SK-N-SH (cell line): ENCODE data around the gene KRTAP5-11. TPM values are rescaled to one million over a fixed set of nuclear protein-coding genes. Genes with fewer than 3 reads are reported as not detected.
"Not testable (repeated sequence)": the region's sequence is repeated elsewhere in the genome, so short reads cannot be mapped to it uniquely, and the experiment has no call there.

ENCODE experiments used
- CTCF ChIA-PET: fragments of 300-600, 350-600 bp; formaldehyde crosslinking; extraction: SDS; loops from one replicate; lab custom pipeline; 2021; lab: Yijun Ruan, JAX
- POLR2A ChIA-PET: fragments of 350-600 bp; sonication (Branson Sonifier 250); formaldehyde crosslinking; extraction: SDS; loops from one replicate; lab custom pipeline; 2020; ENCODE audit warnings: antibody characterized with exemption, inconsistent platforms; lab: Yijun Ruan, JAX
- DNase-seq: peaks from one replicate; pipeline ENCODE4 v3.0.0; 2012
- H2AFZ ChIP-seq: fragments of 200-600 bp; sonication (generic); 2 replicates; pipeline ENCODE4 v1.8.1; 2016; ENCODE audit warnings: antibody characterized with exemption, mild to moderate bottlenecking, low read depth
- H3F3A ChIP-seq: fragments of 200-600 bp; sonication (generic); replicated peaks from 2 replicates; pipeline ENCODE3; 2016; ENCODE audit warnings: antibody characterized with exemption, mild to moderate bottlenecking; ENCODE audit not compliant: insufficient read depth
- H3K27ac ChIP-seq, 2 experiments: fragments of 200-500 bp in 1 of 2; fragments of 200-600 bp in 1 of 2; sonication (Bioruptor generic) in 1 of 2; sonication (generic), shearing (Covaris generic) in 1 of 2; 2 replicates each; pipeline versions ENCODE4 v1.5.1 to v1.6.1; 2014 to 2016; ENCODE audit warnings: low read depth in 2 of 2, inconsistent platforms in 1 of 2, low read length in 1 of 2, mild to moderate bottlenecking in 1 of 2, mixed read lengths in 1 of 2
- H3K27me3 ChIP-seq: fragments of 200-600 bp; sonication (generic), shearing (Covaris generic); 2 replicates; pipeline ENCODE4 v1.6.1; 2016; ENCODE audit warnings: mixed run types; ENCODE audit not compliant: insufficient read depth
- H3K36me3 ChIP-seq, 2 experiments: fragments of 200-500 bp in 1 of 2; fragments of 200-600 bp in 1 of 2; sonication (Bioruptor generic) in 1 of 2; sonication (generic) in 1 of 2; replicated peaks in 1 of 2; 2 replicates each; pipeline versions ENCODE3 to v1.5.1; 2014 to 2016; ENCODE audit warnings: low read length in 1 of 2, mild to moderate bottlenecking in 1 of 2; ENCODE audit not compliant: insufficient read depth in 2 of 2, control insufficient read depth in 1 of 2
- H3K4me1 ChIP-seq, 2 experiments: fragments of 200-500 bp in 1 of 2; fragments of 200-600 bp in 1 of 2; sonication (Bioruptor generic) in 1 of 2; sonication (generic), shearing (Covaris generic) in 1 of 2; 2 replicates each; pipeline versions ENCODE4 v1.5.1 to v1.6.1; 2014 to 2016; ENCODE audit warnings: low read depth in 1 of 2, low read length in 1 of 2, mixed run types in 1 of 2; ENCODE audit not compliant: insufficient read depth in 2 of 2, control insufficient read depth in 1 of 2
- H3K4me2 ChIP-seq: fragments of 200-600 bp; sonication (generic), shearing (Covaris generic); 2 replicates; pipeline ENCODE4 v1.6.1; 2017; ENCODE audit warnings: mixed run types
- H3K4me3 ChIP-seq, 2 experiments: fragments of 200-500 bp in 1 of 2; fragments of 200-600 bp in 1 of 2; sonication (Bioruptor generic) in 1 of 2; sonication (generic), shearing (Covaris generic) in 1 of 2; 2 replicates each; pipeline versions ENCODE4 v1.5.1 to v1.8.1; 2014 to 2016; ENCODE audit warnings: low read depth in 2 of 2, inconsistent platforms in 1 of 2, low read length in 1 of 2, mild to moderate bottlenecking in 1 of 2, mixed read lengths in 1 of 2, moderate library complexity in 1 of 2
- H3K79me2 ChIP-seq: fragments of 200-600 bp; sonication (generic); 2 replicates; pipeline ENCODE4 v1.8.1; 2017; ENCODE audit warnings: mild to moderate bottlenecking; ENCODE audit not compliant: insufficient read depth
- H3K9ac ChIP-seq: fragments of 200-600 bp; sonication (generic); 2 replicates; pipeline ENCODE4 v1.6.1; 2017; ENCODE audit warnings: mixed run types
- H3K9me2 ChIP-seq: fragments of 200-600 bp; sonication (generic); 2 replicates; pipeline ENCODE4 v1.6.1; 2017; ENCODE audit warnings: mixed run types
- H3K9me3 ChIP-seq: fragments of 200-600 bp; sonication (generic); 2 replicates; pipeline ENCODE4 v1.6.1; 2017; ENCODE audit warnings: mixed run types, mild to moderate bottlenecking, moderate library complexity
- H4K20me1 ChIP-seq: fragments of 200-600 bp; sonication (generic); 2 replicates; pipeline ENCODE4 v1.6.1; 2017; ENCODE audit warnings: mild to moderate bottlenecking, mixed run types; ENCODE audit not compliant: insufficient read depth
- WGBS: methylation state at CpG from one replicate; pipeline ENCODE4 v1.1.6; 2017; ENCODE audit warnings: low lambda C conversion rate; 5-methylcytosine and 5-hydroxymethylcytosine counted together
- polyA plus RNA-seq, 3 experiments: library from polyadenylated mRNA; depleted of rRNA; stranded (reverse); fragments of >200 nt; gene quantifications; 2 replicates each; pipeline ENCODE4 v1.2.3, GENCODE V29; 2012

The KRTAP5-11 gene
- polyA plus RNA-seq, 1 of the 3 experiments (the other 2 are of a cell fraction): not detected

DNA sequence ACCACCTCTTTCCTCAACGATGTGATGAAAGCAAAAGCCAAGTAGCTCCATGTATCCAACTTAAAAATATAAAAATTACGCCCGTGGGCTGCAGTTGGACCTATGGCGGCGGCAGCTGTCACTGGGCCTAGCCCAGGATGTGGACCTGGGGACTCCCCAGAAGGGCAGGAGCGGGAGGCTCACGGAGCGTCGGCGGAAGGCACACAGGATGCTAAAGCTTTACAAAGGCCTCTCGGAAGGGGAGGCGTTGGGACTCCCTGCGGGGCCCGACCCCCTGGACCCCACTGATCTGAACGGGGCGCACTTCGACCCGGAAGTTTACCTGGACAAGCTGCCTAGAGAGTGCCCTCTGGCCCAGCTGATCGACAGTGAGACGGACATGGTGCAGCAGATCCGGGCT lies 46.3 kb upstream of the KRTAP5-11 start:
- H3K9me2 ChIP-seq, H3K27me3 ChIP-seq, H3K9ac ChIP-seq, DNase-seq, H3K4me3 ChIP-seq, H3K4me2 ChIP-seq, H3K79me2 ChIP-seq, H4K20me1 ChIP-seq, H3K9me3 ChIP-seq, H3K27ac ChIP-seq, H3K4me1 ChIP-seq, H3F3A ChIP-seq, H3K36me3 ChIP-seq, H2AFZ ChIP-seq, POLR2A ChIA-PET: not testable (repeated sequence)
- CTCF ChIA-PET: interaction anchor here (0.6 to 1.7 kb wide), 2 partner anchors 10 to 49 kb away, joined by 3 to 4 read pairs; no protein-coding TSS in a partner anchor
- WGBS: 60% methylated on average over 18 of the region's 21 CpGs

DNA sequence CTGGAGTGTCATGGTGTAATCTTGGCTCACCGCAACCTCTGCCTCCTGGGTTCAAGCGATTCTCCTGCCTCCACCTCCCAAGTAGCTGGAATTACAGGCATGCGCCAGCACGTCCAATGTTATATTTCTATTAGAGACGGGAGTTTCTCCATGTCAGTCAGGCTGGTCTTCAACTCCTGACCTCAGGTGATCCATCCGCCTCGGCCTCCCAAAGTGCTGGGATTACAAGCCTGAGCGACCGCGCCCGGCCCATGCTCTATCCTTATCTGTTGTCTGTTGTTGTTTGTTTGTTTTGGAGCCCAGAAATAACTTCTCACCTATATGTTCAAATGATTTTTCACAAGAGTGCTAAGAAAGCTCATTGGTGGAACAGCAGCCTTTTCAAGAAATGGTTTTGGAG lies 40.6 kb upstream of the KRTAP5-11 start:
- POLR2A ChIA-PET, H4K20me1 ChIP-seq, H3K79me2 ChIP-seq, H3K4me2 ChIP-seq, H3K9me2 ChIP-seq, H3F3A ChIP-seq, H3K36me3 ChIP-seq, H3K4me3 ChIP-seq, DNase-seq, H3K27me3 ChIP-seq, H3K4me1 ChIP-seq, H3K27ac ChIP-seq, H3K9ac ChIP-seq, H3K9me3 ChIP-seq, H2AFZ ChIP-seq: not testable (repeated sequence)
- CTCF ChIA-PET: interaction anchor here (0.7 kb wide), 1 partner anchor 47 kb away, joined by 3 read pairs; no protein-coding TSS in a partner anchor
- WGBS: 66% methylated on average over 11 of the region's 11 CpGs

DNA sequence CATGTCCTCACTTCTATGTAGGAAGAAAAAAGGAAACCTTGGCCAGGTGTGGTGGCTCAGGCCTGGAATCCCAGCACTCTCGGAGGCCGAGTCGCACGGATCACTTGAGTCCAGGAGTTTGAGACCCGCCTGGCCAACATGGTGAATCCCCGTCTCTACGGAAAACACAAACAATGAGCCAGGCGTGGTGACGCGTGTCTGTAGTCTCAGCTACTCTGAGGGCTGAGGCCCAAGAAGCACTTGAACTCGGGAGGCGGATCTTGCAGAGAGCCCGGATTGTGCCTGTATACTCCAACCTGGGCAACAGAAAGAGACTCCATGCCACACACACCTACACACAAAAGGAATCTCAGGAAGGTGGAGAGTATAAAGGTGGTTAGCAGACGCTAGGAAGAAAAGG lies 39.9 kb upstream of the KRTAP5-11 start:
- H3K4me1 ChIP-seq, H3K9me3 ChIP-seq, H3K4me3 ChIP-seq, H4K20me1 ChIP-seq, H2AFZ ChIP-seq, H3K9ac ChIP-seq, H3K36me3 ChIP-seq, H3K79me2 ChIP-seq, POLR2A ChIA-PET, H3F3A ChIP-seq, H3K27ac ChIP-seq, DNase-seq, H3K4me2 ChIP-seq, H3K9me2 ChIP-seq, H3K27me3 ChIP-seq: not testable (repeated sequence)
- 64% methylated on average over 14 of the region's 14 CpGs for WGBS
- CTCF ChIA-PET: interaction anchor here (0.7 kb wide), 1 partner anchor 47 kb away, joined by 3 read pairs; no protein-coding TSS in a partner anchor

DNA sequence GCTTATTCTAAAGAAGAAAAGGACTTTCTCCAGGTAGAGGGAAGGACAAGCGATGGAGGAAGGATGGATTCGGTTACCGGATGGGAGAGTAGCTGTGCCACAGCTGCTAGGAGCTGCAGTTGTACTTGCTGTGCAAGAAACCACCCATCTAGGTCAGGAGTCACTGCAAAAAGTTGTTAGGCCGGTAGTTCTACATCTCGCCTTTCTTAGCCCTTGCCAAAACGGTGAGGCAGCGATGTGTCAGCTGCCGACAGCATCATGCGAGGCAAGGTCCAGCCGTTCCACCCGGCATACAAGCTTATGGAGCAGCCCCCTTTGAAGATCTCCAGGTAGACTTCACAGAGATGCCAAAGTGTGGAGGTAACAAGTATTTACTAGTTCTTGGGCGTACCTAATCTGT lies 32.3 kb upstream of the KRTAP5-11 start:
- H3K79me2 ChIP-seq, H3F3A ChIP-seq, H3K9me2 ChIP-seq, H3K4me1 ChIP-seq, H3K4me3 ChIP-seq, H3K27ac ChIP-seq, H2AFZ ChIP-seq, H3K27me3 ChIP-seq, DNase-seq, H4K20me1 ChIP-seq, H3K36me3 ChIP-seq, POLR2A ChIA-PET, H3K9me3 ChIP-seq, H3K4me2 ChIP-seq, H3K9ac ChIP-seq, CTCF ChIA-PET: not testable (repeated sequence)
- WGBS: 60% methylated on average over 6 of the region's 12 CpGs

DNA sequence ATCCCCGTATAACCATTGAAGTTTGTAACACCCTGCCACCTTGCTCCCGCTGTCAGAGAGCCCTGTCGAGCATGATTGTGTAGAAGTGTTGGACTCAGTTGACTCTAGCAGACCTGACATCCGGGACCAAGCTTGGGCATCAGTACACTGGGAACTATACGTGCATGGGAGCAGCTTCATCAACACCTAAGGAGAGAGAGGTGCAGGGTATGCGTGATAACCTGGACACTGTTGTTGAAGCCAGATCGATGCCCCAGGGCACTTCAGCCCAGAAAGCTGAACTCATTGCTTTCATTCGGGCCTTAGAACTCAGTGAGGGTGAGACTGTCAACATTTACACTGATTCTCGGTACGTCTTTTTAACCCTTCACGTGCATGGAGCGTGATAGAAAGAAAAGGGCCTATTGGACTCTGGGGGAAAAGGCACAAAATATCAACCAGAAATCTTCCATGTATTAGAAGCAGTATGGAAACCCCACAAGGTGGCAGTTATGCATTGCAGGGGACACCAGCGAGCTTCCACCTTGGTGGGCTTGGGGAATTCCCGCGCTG lies 31.8 kb upstream of the KRTAP5-11 start:
- 48% methylated on average over 15 of the region's 15 CpGs for WGBS
- H3K79me2 ChIP-seq, H3K36me3 ChIP-seq, H3K27ac ChIP-seq, H3K27me3 ChIP-seq, POLR2A ChIA-PET, CTCF ChIA-PET, H3K4me2 ChIP-seq, H3K9ac ChIP-seq, H3K4me1 ChIP-seq, H3K9me2 ChIP-seq, H3K9me3 ChIP-seq, H2AFZ ChIP-seq, DNase-seq, H4K20me1 ChIP-seq, H3K4me3 ChIP-seq, H3F3A ChIP-seq: not testable (repeated sequence)

DNA sequence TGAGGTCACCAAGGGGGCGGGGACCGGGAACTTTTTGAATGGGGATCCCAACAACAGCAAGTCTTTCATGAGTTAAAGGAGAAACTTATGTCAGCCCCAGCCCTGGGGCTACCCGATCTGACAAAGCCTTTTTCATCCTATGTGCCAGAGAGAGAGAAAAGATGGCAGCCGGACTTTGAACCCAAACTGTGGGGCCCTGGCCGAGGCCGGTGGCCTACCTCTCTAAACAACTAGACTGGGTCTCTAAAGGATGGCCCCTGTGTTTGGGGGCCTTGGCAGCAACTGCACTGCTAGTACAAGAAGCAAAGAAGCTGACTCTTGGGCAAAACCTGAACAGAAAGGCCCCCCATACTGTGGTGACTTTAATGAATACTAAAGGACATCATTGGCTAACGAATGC lies 31.3 kb upstream of the KRTAP5-11 start:
- DNase-seq, H2AFZ ChIP-seq, H3K9me2 ChIP-seq, H3K27ac ChIP-seq, POLR2A ChIA-PET, H3K9me3 ChIP-seq, H3K4me3 ChIP-seq, H4K20me1 ChIP-seq, H3K9ac ChIP-seq, H3K4me2 ChIP-seq, H3K4me1 ChIP-seq, H3F3A ChIP-seq, H3K79me2 ChIP-seq, H3K36me3 ChIP-seq, H3K27me3 ChIP-seq, CTCF ChIA-PET: not testable (repeated sequence)
- 55% methylated on average over 4 of the region's 7 CpGs for WGBS
